H1 (cell line): Measurements from ENCODE around the gene TMEM154. TPM values are rescaled to one million over a fixed set of nuclear protein-coding genes. Genes with fewer than 3 reads are reported as not detected.

Experiments
- CTCF ChIA-PET: fragments of 300-600 bp; sonication (Branson Sonifier 250); formaldehyde crosslinking; loops from one replicate; lab custom pipeline; 2021; ENCODE audit not compliant: partially characterized antibody; lab: Charles Lee
- POLR2A ChIA-PET: fragments of 300-600 bp; sonication (Branson Sonifier 250); formaldehyde crosslinking; loops from one replicate; lab custom pipeline; 2021; ENCODE audit warnings: inconsistent platforms; ENCODE audit not compliant: partially characterized antibody; lab: Charles Lee
- DNase-seq, 2 experiments: peaks; one replicate each; pipeline versions ENCODE4 v3.0.0 to v3.0.0-alpha.2; 2010 to 2022; ENCODE audit warnings: low spot score in 2 of 2, low read depth in 1 of 2, mixed read lengths in 1 of 2
- FAIRE-seq: peaks from 2 replicates; lab custom pipeline; 2011; peaks lifted over from hg19 to GRCh38; lab: Jason Lieb, UNC
- H2AFZ ChIP-seq: 2 replicates; pipeline ENCODE4 v1.8.1; 2012; ENCODE audit warnings: low read length, inconsistent platforms
- H2AK5ac ChIP-seq: 2 replicates; pipeline ENCODE4 v1.6.1; 2013; ENCODE audit warnings: low read depth, low read length
- H2BK120ac ChIP-seq: replicated peaks from 2 replicates; pipeline ENCODE3; 2013; ENCODE audit warnings: low read depth, low read length, inconsistent platforms
- H2BK12ac ChIP-seq: 2 replicates; pipeline ENCODE4 v1.6.1; 2013; ENCODE audit warnings: low read depth, low read length
- H2BK15ac ChIP-seq: 2 replicates; pipeline ENCODE4 v1.6.1; 2013; ENCODE audit warnings: low read length
- H2BK20ac ChIP-seq: 2 replicates; pipeline ENCODE4 v1.6.1; 2013; ENCODE audit warnings: low read length
- H2BK5ac ChIP-seq: 2 replicates; pipeline ENCODE4 v1.6.1; 2013; ENCODE audit warnings: low read depth, low read length
- H3K14ac ChIP-seq: 2 replicates; pipeline ENCODE4 v1.6.1; 2013; ENCODE audit warnings: inconsistent platforms; ENCODE audit not compliant: insufficient read length
- H3K18ac ChIP-seq: 2 replicates; pipeline ENCODE4 v1.6.1; 2013; ENCODE audit warnings: low read length; ENCODE audit errors: extremely low read depth
- H3K23ac ChIP-seq: 2 replicates; pipeline ENCODE4 v1.6.1; 2013; ENCODE audit warnings: inconsistent platforms; ENCODE audit not compliant: insufficient read length
- H3K23me2 ChIP-seq: 2 replicates; pipeline ENCODE4 v1.6.1; 2013; ENCODE audit warnings: low read depth, low read length
- H3K27ac ChIP-seq: 2 replicates; pipeline ENCODE4 v1.6.1; 2011; ENCODE audit warnings: low read depth, low read length, inconsistent platforms
- H3K27me3 ChIP-seq, 4 experiments: replicated peaks in 1 of 4; 1 replicate in 1 of 4; 2 replicates in 3 of 4; pipeline versions ENCODE4 v1.6.1 to v1.8.1; 2011 to 2013; ENCODE audit warnings: low read length in 3 of 4, mild to moderate bottlenecking in 3 of 4, inconsistent platforms in 2 of 4, mixed read lengths in 2 of 4, moderate library complexity in 1 of 4; ENCODE audit not compliant: control insufficient read depth in 3 of 4, insufficient read depth in 3 of 4; ENCODE audit errors: extremely low read depth in 1 of 4
- H3K36me3 ChIP-seq, 4 experiments: 2 replicates each; pipeline versions ENCODE4 v1.6.1 to v1.8.1; 2011 to 2013; ENCODE audit warnings: mild to moderate bottlenecking in 4 of 4, low read length in 3 of 4, moderate library complexity in 2 of 4, control low read depth in 1 of 4, inconsistent platforms in 1 of 4; ENCODE audit not compliant: insufficient read depth in 4 of 4, control insufficient read depth in 2 of 4
- H3K4ac ChIP-seq: replicated peaks from 2 replicates; pipeline ENCODE3; 2013; ENCODE audit warnings: low read length, low read depth, mixed read lengths, inconsistent platforms; ENCODE audit not compliant: insufficient read length
- H3K4me1 ChIP-seq, 4 experiments: replicated peaks in 1 of 4; 1 replicate in 1 of 4; 2 replicates in 3 of 4; pipeline versions ENCODE4 v1.6.1 to v1.8.1; 2011 to 2013; ENCODE audit warnings: low read length in 3 of 4, inconsistent platforms in 2 of 4, mixed read lengths in 1 of 4; ENCODE audit not compliant: insufficient read depth in 4 of 4, control insufficient read depth in 3 of 4
- H3K4me2 ChIP-seq, 2 experiments: 2 replicates each; pipeline versions ENCODE4 v1.6.1 to v1.8.1; 2011 to 2013; ENCODE audit warnings: low read depth in 2 of 2, low read length in 2 of 2, control low read depth in 1 of 2, inconsistent platforms in 1 of 2, mild to moderate bottlenecking in 1 of 2; ENCODE audit not compliant: insufficient read depth in 1 of 2
- H3K4me3 ChIP-seq, 4 experiments: fragments of 200-600, 300-600 bp in 1 of 4; sonication (generic), shearing (Covaris generic), sonication (Bioruptor Twin) in 1 of 4; 2 replicates each; pipeline versions ENCODE4 v1.5.1 to v1.8.1; 2011 to 2016; ENCODE audit warnings: low read length in 4 of 4, low read depth in 3 of 4, control low read depth in 2 of 4, inconsistent platforms in 2 of 4, mild to moderate bottlenecking in 2 of 4, mixed read lengths in 1 of 4, moderate library complexity in 1 of 4; ENCODE audit not compliant: insufficient read depth in 2 of 4; ENCODE audit errors: extremely low read depth in 1 of 4
- H3K56ac ChIP-seq: replicated peaks from 2 replicates; pipeline ENCODE3; 2013; ENCODE audit warnings: low read depth, mild to moderate bottlenecking, mixed read lengths, low read length, inconsistent platforms; ENCODE audit not compliant: insufficient read length
- H3K79me1 ChIP-seq: 2 replicates; pipeline ENCODE4 v1.6.1; 2013; ENCODE audit warnings: low read depth, low read length, control low read depth
- H3K79me2 ChIP-seq, 2 experiments: 2 replicates each; pipeline versions ENCODE4 v1.6.1 to v1.8.1; 2012 to 2013; ENCODE audit warnings: low read length in 2 of 2, mild to moderate bottlenecking in 2 of 2, inconsistent platforms in 1 of 2; ENCODE audit not compliant: insufficient read depth in 2 of 2, control insufficient read depth in 1 of 2
- H3K9ac ChIP-seq, 4 experiments: replicated peaks in 1 of 4; 1 replicate in 1 of 4; 2 replicates in 3 of 4; pipeline versions ENCODE4 v1.6.1 to v1.8.1; 2011 to 2013; ENCODE audit warnings: low read depth in 3 of 4, low read length in 3 of 4, control low read depth in 2 of 4, mild to moderate bottlenecking in 2 of 4, moderate library complexity in 2 of 4, inconsistent platforms in 1 of 4; ENCODE audit errors: extremely low read depth in 1 of 4
- H3K9me3 ChIP-seq, 2 experiments: 2 replicates each; pipeline versions ENCODE4 v1.6.1 to v1.8.1; 2012 to 2013; ENCODE audit warnings: mild to moderate bottlenecking in 2 of 2, moderate library complexity in 2 of 2, control low read depth in 1 of 2, inconsistent platforms in 1 of 2, low read depth in 1 of 2, low read length in 1 of 2, mixed read lengths in 1 of 2; ENCODE audit not compliant: insufficient read depth in 2 of 2
- H4K20me1 ChIP-seq, 2 experiments: replicated peaks in 1 of 2; 2 replicates each; pipeline versions ENCODE3 to v1.8.1; 2011 to 2013; ENCODE audit warnings: inconsistent platforms in 2 of 2, low read length in 2 of 2, mild to moderate bottlenecking in 1 of 2; ENCODE audit not compliant: insufficient read depth in 2 of 2, control insufficient read depth in 1 of 2
- H4K5ac ChIP-seq: 2 replicates; pipeline ENCODE4 v1.6.1; 2013; ENCODE audit warnings: low read length, low read depth, mixed read lengths, inconsistent platforms; ENCODE audit not compliant: insufficient read length
- H4K8ac ChIP-seq: 2 replicates; pipeline ENCODE4 v1.8.0; 2013; ENCODE audit warnings: mild to moderate bottlenecking, moderate library complexity, low read length, inconsistent platforms; ENCODE audit not compliant: insufficient read depth; ENCODE audit errors: extremely low read depth
- H4K91ac ChIP-seq: replicated peaks from 2 replicates; pipeline ENCODE3; 2013; ENCODE audit warnings: low read length, mixed read lengths, inconsistent platforms; ENCODE audit not compliant: insufficient read length
- ASH2L ChIP-seq: fragments of 200-600, 300-600 bp; sonication (generic); IDR thresholded peaks from one replicate; pipeline ENCODE4 v1.7.1; 2017; ENCODE audit warnings: low read length
- CHD2 ChIP-seq: IDR thresholded peaks from 2 replicates; pipeline ENCODE4 v1.6.1; 2012; ENCODE audit warnings: low read length, improper control_type of control experiment
- E2F6 ChIP-seq: IDR thresholded peaks from 2 replicates; pipeline ENCODE4 v1.6.1; 2012; ENCODE audit warnings: inconsistent platforms
- GTF2F1 ChIP-seq: IDR thresholded peaks from 2 replicates; pipeline ENCODE4 v1.6.1; 2012; ENCODE audit warnings: low read depth, low read length, improper control_type of control experiment, borderline replicate concordance
- HDAC2 ChIP-seq, 2 experiments: fragments of 300-600 bp in 1 of 2; sonication (generic) in 1 of 2; IDR thresholded peaks; 2 replicates each; pipeline ENCODE4 v1.6.1; 2011 to 2012; ENCODE audit warnings: low read depth in 2 of 2, low read length in 2 of 2, mild to moderate bottlenecking in 2 of 2, moderate library complexity in 2 of 2, borderline replicate concordance in 1 of 2, inconsistent platforms in 1 of 2
- JUN ChIP-seq: IDR thresholded peaks from 2 replicates; pipeline ENCODE4 v1.6.1; 2011; ENCODE audit warnings: low read depth, mild to moderate bottlenecking, improper control_type of control experiment, low read length
- JUND ChIP-seq: IDR thresholded peaks from 2 replicates; pipeline ENCODE4 v1.6.1; 2011; ENCODE audit warnings: mild to moderate bottlenecking, improper control_type of control experiment, low read length
- KDM5A ChIP-seq: fragments of 200-600 bp; IDR thresholded peaks from 2 replicates; pipeline ENCODE4 v1.7.1; 2012; ENCODE audit warnings: mild to moderate bottlenecking, low read length, inconsistent platforms, mixed read lengths
- NANOG ChIP-seq: IDR thresholded peaks from 2 replicates; pipeline ENCODE4 v1.6.1; 2011; ENCODE audit warnings: low read length, low read depth, mild to moderate bottlenecking, inconsistent platforms; ENCODE audit not compliant: insufficient read depth, poor library complexity, severe bottlenecking
- RBBP5 ChIP-seq: IDR thresholded peaks from 2 replicates; pipeline ENCODE4 v1.7.1; 2012; ENCODE audit warnings: low read depth, mild to moderate bottlenecking, inconsistent platforms, low read length, moderate library complexity, borderline replicate concordance
- RNF2 ChIP-seq: fragments of 200-900, 300-1000 bp; sonication (generic); IDR thresholded peaks from 2 replicates; pipeline ENCODE4 v1.7.1; 2016; ENCODE audit warnings: borderline replicate concordance, low read depth, mild to moderate bottlenecking, antibody characterized with exemption, low read length; ENCODE audit not compliant: poor library complexity, severe bottlenecking; ENCODE audit errors: missing control alignments
- SAP30 ChIP-seq: fragments of 300-600 bp; sonication (generic); IDR thresholded peaks from 2 replicates; pipeline ENCODE4 v1.7.1; 2012; ENCODE audit warnings: low read length, moderate library complexity, mild to moderate bottlenecking, inconsistent platforms; ENCODE audit not compliant: insufficient read depth, insufficient replicate concordance
- TCF12 ChIP-seq: IDR thresholded peaks from 2 replicates; pipeline ENCODE4 v1.6.1; 2011; ENCODE audit warnings: low read depth, mild to moderate bottlenecking, low read length
- WGBS, 2 experiments: shearing (Covaris generic) in 1 of 2; methylation state at CpG; one replicate each; pipeline versions ENCODE4 v1.1.6 to v1.1.7; 2013 to 2015; ENCODE audit warnings: low lambda C conversion rate in 2 of 2, mixed read lengths in 2 of 2, inconsistent platforms in 1 of 2, low coverage in 1 of 2, missing lambda C conversion rate in 1 of 2; ENCODE audit not compliant: insufficient replicate concordance in 2 of 2, insufficient coverage in 1 of 2, insufficient read length in 1 of 2; ENCODE audit errors: extremely low coverage in 1 of 2, missing lambda C conversion rate in 1 of 2; 5-methylcytosine and 5-hydroxymethylcytosine counted together
- polyA plus RNA-seq, 7 experiments: library from polyadenylated mRNA; depleted of rRNA in 3 of 7; stranded (reverse) in 5 of 7; unstranded in 2 of 7; fragments of >200 nt in 5 of 7; fragments of 200-250 nt in 2 of 7; gene quantifications; 1 replicate in 5 of 7; 2 replicates in 1 of 7; 4 replicates in 1 of 7; pipeline versions ENCODE4 v1.2.1 to v1.2.3, GENCODE V29; 2011 to 2013; ENCODE audit warnings: missing spikeins in 2 of 7, mixed read lengths in 2 of 7
- total RNA-seq: library from RNA; stranded (reverse); fragmentation: NEBNext Ultra II Directional; extraction: Animal tissue kit (Norgen Biotek cat#: 25700); gene quantifications from 2 replicates; pipeline ENCODE4 v1.2.1, GENCODE V29; 2021

TMEM154 gene
- total and polyA plus RNA-seq, 2 of the 8 experiments (the other 6 are each of a cell fraction or from before 2014, with no cell fraction given): 0.33 to 1.2 TPM

DNA sequence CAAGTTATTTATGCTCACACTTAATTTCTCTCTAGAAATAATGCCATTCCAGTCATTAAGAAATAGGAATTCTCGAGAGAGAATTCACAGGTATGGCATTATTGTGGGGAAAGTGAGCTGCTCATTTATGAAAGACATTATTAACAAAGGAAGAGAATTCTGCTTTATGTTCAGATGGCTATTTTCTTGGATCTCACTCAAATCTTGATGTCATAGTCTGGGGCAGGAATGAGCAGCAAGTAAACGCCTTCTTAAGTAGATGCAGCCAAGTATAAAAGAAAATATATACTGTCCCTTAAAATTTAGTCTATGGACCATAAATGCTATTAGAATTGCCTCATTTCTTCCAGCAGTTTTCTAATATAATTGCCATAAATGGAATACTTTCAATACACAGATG, 85.7 kb downstream of the TMEM154 start:
- H3K36me3 ChIP-seq: no peaks in the 10 kb centered on the region
- no peak overlapping the region for H3K4me2 ChIP-seq
- DNase-seq: no peak
- H3K4me1 ChIP-seq: peaks cover 0 to 2% (median 0%) of the 10 kb centered on the region in 4 experiments; a peak in 2 of 7 replicates
- no peaks in the 10 kb centered on the region for H3K79me1 ChIP-seq
- no peak overlapping the region for H3K18ac ChIP-seq
- H4K5ac ChIP-seq: no peak overlapping the region
- H3K23me2 ChIP-seq: no peaks in the 10 kb centered on the region; the same call in 1 of the 2 replicates
- no peak for TF ChIP-seq E2F6
- TF ChIP-seq ASH2L: no peak
- TF ChIP-seq NANOG: no peak
- no peak for TF ChIP-seq HDAC2 (IDR thresholded peaks at IDR 0.05; ENCODE audit: borderline replicate concordance in 1 of 2, low read depth in 2 of 2, low read length in 2 of 2)
- TF ChIP-seq TCF12: no peak
- TF ChIP-seq KDM5A: no peak
- TF ChIP-seq RNF2: no peak
- TF ChIP-seq SAP30: no peak
- no peak for TF ChIP-seq RBBP5
- no peak for TF ChIP-seq JUND
- no peak for TF ChIP-seq CHD2
- no peak for TF ChIP-seq GTF2F1
- no peak for TF ChIP-seq JUN
- H4K8ac ChIP-seq: no peak overlapping the region
- H4K20me1 ChIP-seq: no peaks in the 10 kb centered on the region
- H3K9me3 ChIP-seq: no peaks in the 10 kb centered on the region
- no peak overlapping the region for H3K14ac ChIP-seq
- H2BK120ac ChIP-seq: no peak overlapping the region
- H2BK15ac ChIP-seq: no peak overlapping the region
- no peak overlapping the region for H3K4ac ChIP-seq
- ChIA-PET POLR2A (no interaction called here), CTCF (interaction anchor here (0.8 to 1.5 kb wide), 3 partner anchors 15 to 93 kb away, joined by 3 to 5 read pairs (median 3); no protein-coding TSS in a partner anchor)
- H3K23ac ChIP-seq: no peak overlapping the region
- H3K9ac ChIP-seq: no peak overlapping the region
- FAIRE-seq: no peak
- H3K4me3 ChIP-seq: no peak overlapping the region
- no peak overlapping the region for H2BK20ac ChIP-seq
- H3K27me3 ChIP-seq: no peaks in the 10 kb centered on the region; a peak in 1 of 7 replicates
- no peak overlapping the region for H2AK5ac ChIP-seq
- no peaks in the 10 kb centered on the region for H3K79me2 ChIP-seq
- no peak overlapping the region for H2BK5ac ChIP-seq
- H2BK12ac ChIP-seq: no peak overlapping the region
- no peak overlapping the region for H2AFZ ChIP-seq
- H4K91ac ChIP-seq: no peak overlapping the region
- whole genome bisulfite sequencing, 2 experiments: 87% methylated on average over 2 of the region's 2 CpGs; no CpG with 5 or more reads in 1 of the 2 experiments
- no peak overlapping the region for H3K27ac ChIP-seq
- H3K56ac ChIP-seq: no peak overlapping the region
